Right cardiac atrium (tissue), 5 donors: ENCODE measurements around the gene GRIN3B. TPM values are rescaled to one million over a fixed set of nuclear protein-coding genes. Genes with fewer than 3 reads are reported as not detected.

Experiments
- ATAC-seq, 2 donors: fragments of 200-7000 bp; cut with Tn5 transposase; one replicate each; pipeline versions ENCODE4 v1.8.0 to v1.9.1; 2020; ENCODE audit warnings: moderate library complexity in 2 of 2, mild to moderate bottlenecking in 1 of 2
- DNase-seq, 3 donors: peaks; one replicate each; pipeline ENCODE4 v3.0.0-alpha.2; 2020
- H3K27ac ChIP-seq: one replicate; pipeline ENCODE4 v1.5.1; 2013; ENCODE audit warnings: mild to moderate bottlenecking, low read length, control low read depth, moderate library complexity
- H3K27me3 ChIP-seq: one replicate; pipeline ENCODE4 v1.6.1; 2013; ENCODE audit not compliant: control insufficient read depth, insufficient read depth
- H3K4me1 ChIP-seq: one replicate; pipeline ENCODE4 v1.6.1; 2013; ENCODE audit warnings: low read length; ENCODE audit not compliant: control insufficient read depth, insufficient read depth
- H3K4me3 ChIP-seq: one replicate; pipeline ENCODE4 v1.5.1; 2013; ENCODE audit warnings: low read length, control low read depth
- H3K9me3 ChIP-seq: one replicate; pipeline ENCODE4 v1.6.1; 2013; ENCODE audit warnings: low read length; ENCODE audit not compliant: control insufficient read depth
- WGBS: extraction: QIAGEN DNeasy Blood & Tissue Kit; methylation state at CpG from one replicate; pipeline ENCODE4 v1.1.7; 2013; 5-methylcytosine and 5-hydroxymethylcytosine counted together
- intact Hi-C, 4 donors: fragments of 100-400 bp; cut with DNase I; formaldehyde crosslinking; loops; one replicate each; pipeline versions ENCODE4 v1.11.0 to v1.14.0; 2022 to 2023
- long read RNA-seq, 4 donors: library from polyadenylated mRNA; unstranded; transcript quantifications; one replicate each; pipeline ENCODE4 v2.0.0, GENCODE V29; 2020 to 2021
- polyA plus RNA-seq: library from polyadenylated mRNA; stranded (reverse); fragments of 200-250 nt; gene quantifications from one replicate; pipeline ENCODE4 v1.2.3, GENCODE V29; 2013
- total RNA-seq, 4 donors: library from RNA; stranded (reverse); fragmentation: NEBNext Ultra II Directional; extraction: Animal tissue kit (Norgen Biotek cat#: 25700); gene quantifications; one replicate each; pipeline ENCODE4 v1.2.1, GENCODE V29; 2021
- donor health status: healthy with polysubstance abuse.
- donor health status: DM: no; HTN: yes; CAD: no.
- donor health status: DM: no; HTN: no; CAD: no.
- donor health status: DM: no; HTN: yes; CAD: no; lungs with severe emphysema.
- donor health status: DM: yes; HTN: yes; CAD: no.

Gene GRIN3B, protein sequence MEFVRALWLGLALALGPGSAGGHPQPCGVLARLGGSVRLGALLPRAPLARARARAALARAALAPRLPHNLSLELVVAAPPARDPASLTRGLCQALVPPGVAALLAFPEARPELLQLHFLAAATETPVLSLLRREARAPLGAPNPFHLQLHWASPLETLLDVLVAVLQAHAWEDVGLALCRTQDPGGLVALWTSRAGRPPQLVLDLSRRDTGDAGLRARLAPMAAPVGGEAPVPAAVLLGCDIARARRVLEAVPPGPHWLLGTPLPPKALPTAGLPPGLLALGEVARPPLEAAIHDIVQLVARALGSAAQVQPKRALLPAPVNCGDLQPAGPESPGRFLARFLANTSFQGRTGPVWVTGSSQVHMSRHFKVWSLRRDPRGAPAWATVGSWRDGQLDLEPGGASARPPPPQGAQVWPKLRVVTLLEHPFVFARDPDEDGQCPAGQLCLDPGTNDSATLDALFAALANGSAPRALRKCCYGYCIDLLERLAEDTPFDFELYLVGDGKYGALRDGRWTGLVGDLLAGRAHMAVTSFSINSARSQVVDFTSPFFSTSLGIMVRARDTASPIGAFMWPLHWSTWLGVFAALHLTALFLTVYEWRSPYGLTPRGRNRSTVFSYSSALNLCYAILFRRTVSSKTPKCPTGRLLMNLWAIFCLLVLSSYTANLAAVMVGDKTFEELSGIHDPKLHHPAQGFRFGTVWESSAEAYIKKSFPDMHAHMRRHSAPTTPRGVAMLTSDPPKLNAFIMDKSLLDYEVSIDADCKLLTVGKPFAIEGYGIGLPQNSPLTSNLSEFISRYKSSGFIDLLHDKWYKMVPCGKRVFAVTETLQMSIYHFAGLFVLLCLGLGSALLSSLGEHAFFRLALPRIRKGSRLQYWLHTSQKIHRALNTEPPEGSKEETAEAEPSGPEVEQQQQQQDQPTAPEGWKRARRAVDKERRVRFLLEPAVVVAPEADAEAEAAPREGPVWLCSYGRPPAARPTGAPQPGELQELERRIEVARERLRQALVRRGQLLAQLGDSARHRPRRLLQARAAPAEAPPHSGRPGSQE
- total RNA-seq (under 1 TPM in 1 of 4 donors, not detected in 3; 0.06 TPM), polyA plus RNA-seq (not detected)
- long read RNA-seq, donor 1, partial matches to known transcripts: 0 of 1 reads
- long read RNA-seq, donor 1, other reads (novel, unspliced or antisense): 0 of 1 reads
- long read RNA-seq, donor 2: 0 reads
- long read RNA-seq, donor 3: 0 reads
- long read RNA-seq, donor 4: 0 reads

- H3K4me1 ChIP-seq: no peaks in the 10 kb centered on the region
- intact Hi-C loops: no loop called here
- H3K4me3 ChIP-seq: peak within 1 kb of the TSS; percentile 11
- ATAC-seq (peak in 1 of 2 donors; percentile 4), DNase-seq (peak in 2 of 3 donors; percentile 80 to 81)
- no peaks in the 10 kb centered on the region for H3K27me3 ChIP-seq
- WGBS: 2% methylated on average over 43 of the region's 43 CpGs
- no peaks in the 10 kb centered on the region for H3K9me3 ChIP-seq
- H3K27ac ChIP-seq: no peak within 1 kb of the TSS
Observed at GRCh38 chr19:1000095-1000494, at the start of gene GRIN3B. Gene GRIN3B, plus strand, starts transcription at chr19:1000419. Its CDS starts 19 bp downstream, at chr19:1000438.

GRCh38 chr19:952049-952679, 48.1 kb upstream of the GRIN3B start:
- WGBS: 88% methylated on average over 14 of the region's 14 CpGs
- H3K4me1 ChIP-seq: no peaks in the 10 kb centered on the region
- intact Hi-C loops: no loop called here

GRCh38 chr19:952680-953444, 47.4 kb upstream of the GRIN3B start:
- WGBS: 44% methylated on average over 21 of the region's 21 CpGs
- ATAC-seq (no peak), DNase-seq (no peak)

More at GRCh38 chr19:952049-952679, 48.1 kb upstream of the GRIN3B start:
- H3K27me3 ChIP-seq: no peaks in the 10 kb centered on the region
- H3K9me3 ChIP-seq: no peaks in the 10 kb centered on the region
- H3K27ac ChIP-seq: no peak overlapping the region
- no peak for DNase-seq
- no peak overlapping the region for H3K4me3 ChIP-seq
- ATAC-seq: no peak

GRCh38 chr19:953445-954271, 46.6 kb upstream of the GRIN3B start:
- no peak for ATAC-seq
- no peaks in the 10 kb centered on the region for H3K4me1 ChIP-seq
- no peaks in the 10 kb centered on the region for H3K27me3 ChIP-seq
- H3K9me3 ChIP-seq: no peaks in the 10 kb centered on the region
- 57% methylated on average over 33 of the region's 33 CpGs for WGBS
- intact Hi-C loops: no loop called here
- no peak overlapping the region for H3K27ac ChIP-seq
- H3K4me3 ChIP-seq: no peak overlapping the region
- DNase-seq: no peak

More at GRCh38 chr19:952680-953444, 47.4 kb upstream of the GRIN3B start:
- Histone ChIP-seq H3K27me3 (no peaks in the 10 kb centered on the region), H3K9me3 (no peaks in the 10 kb centered on the region), H3K4me3 (no peak overlapping the region), H3K27ac (no peak overlapping the region), H3K4me1 (no peaks in the 10 kb centered on the region)
- intact Hi-C loops: no loop called here

- Histone ChIP-seq H3K4me1 (no peaks in the 10 kb centered on the region), H3K27ac (no peak overlapping the region), H3K4me3 (no peak overlapping the region), H3K9me3 (no peaks in the 10 kb centered on the region), H3K27me3 (no peaks in the 10 kb centered on the region)
- no peak for ATAC-seq
- WGBS: 77% methylated on average over 14 of the region's 14 CpGs
- intact Hi-C loops: no loop called here
- no peak for DNase-seq
Observed at GRCh38 chr19:954272-954671, 45.9 kb upstream of the GRIN3B start.

- ATAC-seq: peak; percentile 20 to 27
- no peaks in the 10 kb centered on the region for H3K9me3 ChIP-seq
- no peak for DNase-seq
- H3K4me3 ChIP-seq: no peak overlapping the region
- H3K27ac ChIP-seq: no peak overlapping the region
- intact Hi-C loops: no loop called here
- no peaks in the 10 kb centered on the region for H3K27me3 ChIP-seq
- 72% methylated on average over 43 of the region's 43 CpGs for WGBS
- no peaks in the 10 kb centered on the region for H3K4me1 ChIP-seq
Observed at GRCh38 chr19:954672-955494, 45.3 kb upstream of the GRIN3B start.

GRCh38 chr19:955803-956765, 44.1 kb upstream of the GRIN3B start:
- DNase-seq (no peak), ATAC-seq (no peak)
- Histone ChIP-seq H3K27ac (no peak overlapping the region), H3K4me3 (no peak overlapping the region), H3K4me1 (no peaks in the 10 kb centered on the region), H3K9me3 (no peaks in the 10 kb centered on the region), H3K27me3 (no peaks in the 10 kb centered on the region)
- intact Hi-C loops: no loop called here
- WGBS: 86% methylated on average over 55 of the region's 55 CpGs

GRCh38 chr19:956766-957440, 43.3 kb upstream of the GRIN3B start:
- ATAC-seq (no peak), DNase-seq (no peak)
- WGBS: 62% methylated on average over 27 of the region's 27 CpGs
- no peak overlapping the region for H3K4me3 ChIP-seq
- intact Hi-C loops: no loop called here
- H3K27ac ChIP-seq: no peak overlapping the region
- no peaks in the 10 kb centered on the region for H3K4me1 ChIP-seq
- no peaks in the 10 kb centered on the region for H3K9me3 ChIP-seq
- H3K27me3 ChIP-seq: no peaks in the 10 kb centered on the region
